Measurements from ENCODE around the gene DVL2.

Gene DVL2

GRCh38 chr17:7258731-7259554, 24.6 kb upstream of the DVL2 start:
- Histone ChIP-seq H3K4me3 (ENCODE audit: low read depth, low read length) (no peak overlapping the region), H3K36me3 (no peaks in the 10 kb centered on the region)

GRCh38 chr17:7256766-7257456, 22.6 kb upstream of the DVL2 start:
- no peak overlapping the region for H3K4me3 ChIP-seq (ENCODE audit: low read depth, low read length)
- no peak for DNase-seq
- no peaks in the 10 kb centered on the region for H3K9me3 ChIP-seq
- no peaks in the 10 kb centered on the region for H3K36me3 ChIP-seq
- H3K4me1 ChIP-seq = no peaks in the 10 kb centered on the region; the same call in 1 of the 2 replicates
- H3K27me3 ChIP-seq = no peaks in the 10 kb centered on the region
- TF ChIP-seq CTCF (IDR thresholded peaks at IDR 0.05; ENCODE audit: low read depth, low read length) = no peak

More at GRCh38 chr17:7258731-7259554, 24.6 kb upstream of the DVL2 start:
- Histone ChIP-seq H3K9me3 (no peaks in the 10 kb centered on the region), H3K4me1 (no peaks in the 10 kb centered on the region), H3K27me3 (peaks cover 5% of the 10 kb centered on the region; the same call in 1 of the 2 replicates)
- no peak for DNase-seq
- TF ChIP-seq CTCF (IDR thresholded peaks at IDR 0.05; ENCODE audit: low read depth, low read length) = no peak

GRCh38 chr17:7254511-7254910, 20.2 kb upstream of the DVL2 start:
- Histone ChIP-seq H3K4me3 (ENCODE audit: low read depth, low read length) (no peak overlapping the region), H3K36me3 (no peaks in the 10 kb centered on the region), H3K4me1 (no peaks in the 10 kb centered on the region; the same call in 1 of the 2 replicates), H3K27me3 (no peaks in the 10 kb centered on the region), H3K9me3 (no peaks in the 10 kb centered on the region)
- no peak for TF ChIP-seq CTCF (IDR thresholded peaks at IDR 0.05; ENCODE audit: low read depth, low read length)
- no peak for DNase-seq

- H3K4me3 ChIP-seq (ENCODE audit: low read depth, low read length) = peak overlapping the region; percentile 80
Measured at GRCh38 chr17:7253082-7253481, 18.8 kb upstream of the DVL2 start.

GRCh38 chr17:7252176-7253043, 18.1 kb upstream of the DVL2 start, which contains the start of gene ELP5:
Gene ELP5 (plus strand): TSS chr17:7252215. CDS start chr17:7252551, 336 bp downstream.
- Histone ChIP-seq H3K4me3 (ENCODE audit: low read depth, low read length) (peak within 1 kb of the TSS; percentile 80), H3K9me3 (no peaks in the 10 kb centered on the region), H3K27me3 (no peaks in the 10 kb centered on the region), H3K36me3 (no peaks in the 10 kb centered on the region), H3K4me1 (no peaks in the 10 kb centered on the region; the same call in 1 of the 2 replicates)
- peak; percentile 90 for DNase-seq
- no peak for TF ChIP-seq CTCF (IDR thresholded peaks at IDR 0.05; ENCODE audit: low read depth, low read length)

More at GRCh38 chr17:7253082-7253481, 18.8 kb upstream of the DVL2 start:
- no peak for DNase-seq
- H3K36me3 ChIP-seq = no peaks in the 10 kb centered on the region
- no peaks in the 10 kb centered on the region for H3K27me3 ChIP-seq
- TF ChIP-seq CTCF (IDR thresholded peaks at IDR 0.05; ENCODE audit: low read depth, low read length) = no peak
- no peaks in the 10 kb centered on the region for H3K9me3 ChIP-seq
- no peaks in the 10 kb centered on the region; the same call in 1 of the 2 replicates for H3K4me1 ChIP-seq
